Pancreas (tissue), 10 donors: Measurements from ENCODE around the gene PANK2. TPM values are rescaled to one million over a fixed set of nuclear protein-coding genes. Genes with fewer than 3 reads are reported as not detected.
"Not testable (repeated sequence)": the region's sequence is repeated elsewhere in the genome, so short reads cannot be mapped to it uniquely, and the experiment has no call there.

Experiments used
- ATAC-seq, 4 donors: fragments of 200-7000 bp; cut with Tn5 transposase; one replicate each; pipeline versions ENCODE4 v1.8.0 to v1.9.1; 2020; ENCODE audit warnings: mild to moderate bottlenecking in 4 of 4, moderate library complexity in 4 of 4
- DNase-seq, 6 donors: peaks; one replicate each; pipeline ENCODE4 v3.0.0-alpha.2; 2020
- FAIRE-seq: peaks from 2 replicates; lab custom pipeline; 2012; peaks lifted over from hg19 to GRCh38; lab: Jason Lieb, UNC
- H3K27ac ChIP-seq, 4 donors: fragments of 200-600 bp; sonication (generic); 1 replicate in 3 of 4; 2 replicates in 1 of 4; pipeline versions ENCODE4 v1.5.0 to v1.8.0; 2020
- H3K27me3 ChIP-seq, 4 donors: fragments of 200-600 bp; one replicate each; pipeline ENCODE4 v1.8.0; 2021
- H3K36me3 ChIP-seq, 3 donors: fragments of 200-600 bp; sonication (generic) in 1 of 3; one replicate each; pipeline versions ENCODE4 v1.5.0 to v1.8.0; 2020 to 2021
- H3K4me1 ChIP-seq, 3 donors: fragments of 200-600 bp; one replicate each; pipeline ENCODE4 v1.8.0; 2021
- H3K4me3 ChIP-seq, 4 donors: fragments of 200-600 bp; sonication (generic) in 2 of 4; one replicate each; pipeline versions ENCODE4 v1.5.0 to v1.8.0; 2020 to 2021
- H3K9me3 ChIP-seq, 4 donors: fragments of 200-600 bp; one replicate each; pipeline ENCODE4 v1.8.0; 2021
- CTCF ChIP-seq, 4 donors: fragments of 200-600 bp; sonication (generic) in 3 of 4; IDR thresholded peaks; one replicate each; pipeline versions ENCODE4 v1.5.0 to v1.8.0; 2021; ENCODE audit warnings: antibody characterized with exemption in 4 of 4
- WGBS, 2 donors: extraction: QIAGEN DNeasy Blood & Tissue Kit; methylation state at CpG; one replicate each; pipeline ENCODE4 v1.1.7; 2013; 5-methylcytosine and 5-hydroxymethylcytosine counted together
- intact Hi-C, 3 donors: fragments of 100-400 bp; cut with DNase I; formaldehyde crosslinking; loops; one replicate each; pipeline versions ENCODE4 v1.11.1 to v1.14.2; 2022
- polyA plus RNA-seq, 2 donors: library from polyadenylated mRNA; stranded (reverse); fragments of 200-250 nt; gene quantifications; one replicate each; pipeline ENCODE4 v1.2.3, GENCODE V29; 2013
- total RNA-seq, 6 donors: library from RNA; stranded (reverse); fragmentation: NEBNext Ultra II Directional in 4 of 6; extraction: Animal tissue kit (Norgen Biotek cat#: 25700) in 4 of 6; gene quantifications; one replicate each; pipeline versions ENCODE4 v1.2.1 to v1.2.4, GENCODE V29; 2021 to 2023
- donor health status: healthy with polysubstance abuse.
- donor health status: DM: no; HTN: no; CAD: no; lungs with moderate emphysema.
- donor health status: DM: no; HTN: no; CAD: no.
- donor health status: control.
- donor health status: control.
- donor health status: Bipolar disorder and iron deficiency.
- donor health status: DM: yes; HTN: yes; CAD: no.
- donor health status: DM: no; HTN: no; CAD: no.
- donor health status: DM: no; HTN: no; CAD: no.
- donor health status: DM: yes; HTN: yes; CAD: no.

Gene PANK2
- total and polyA plus RNA-seq, 8 donors, result 10.1 to 23.4 (median 13.3) TPM

GRCh38 chr20:3902446-3902845 is 13.3 kb downstream of the PANK2 start:
- no peak overlapping the region for H3K4me3 ChIP-seq
- H3K36me3 ChIP-seq, result no peaks in the 10 kb centered on the region
- WGBS, 2 donors, result 96% methylated on average over 5 of the region's 5 CpGs
- no peaks in the 10 kb centered on the region for H3K9me3 ChIP-seq
- DNase-seq, result no peak
- no peaks in the 10 kb centered on the region for H3K27me3 ChIP-seq
- no peak for ATAC-seq
- no peak overlapping the region for H3K27ac ChIP-seq
- intact Hi-C loops, result no loop called here
- H3K4me1 ChIP-seq, result peaks cover 0 to 3% (median 3%) of the 10 kb centered on the region in 3 donors
- no peak for FAIRE-seq
- no peak for TF ChIP-seq CTCF (IDR thresholded peaks at IDR 0.05)

GRCh38 chr20:3904224-3904623 is 15.0 kb downstream of the PANK2 start:
- TF ChIP-seq CTCF (IDR thresholded peaks at IDR 0.05), result no peak
- Histone ChIP-seq H3K36me3 (peaks cover 0 to 8% (median 0%) of the 10 kb centered on the region in 3 donors), H3K4me1 (peaks cover 0 to 3% (median 3%) of the 10 kb centered on the region in 3 donors), H3K27ac (no peak overlapping the region), H3K4me3 (no peak overlapping the region), H3K9me3 (no peaks in the 10 kb centered on the region), H3K27me3 (no peaks in the 10 kb centered on the region)
- 45 to 46% methylated on average over 2 of the region's 2 CpGs for WGBS, 2 donors
- no peak for FAIRE-seq
- no peak for DNase-seq
- ATAC-seq, result no peak
- intact Hi-C loops, result no loop called here

DNA sequence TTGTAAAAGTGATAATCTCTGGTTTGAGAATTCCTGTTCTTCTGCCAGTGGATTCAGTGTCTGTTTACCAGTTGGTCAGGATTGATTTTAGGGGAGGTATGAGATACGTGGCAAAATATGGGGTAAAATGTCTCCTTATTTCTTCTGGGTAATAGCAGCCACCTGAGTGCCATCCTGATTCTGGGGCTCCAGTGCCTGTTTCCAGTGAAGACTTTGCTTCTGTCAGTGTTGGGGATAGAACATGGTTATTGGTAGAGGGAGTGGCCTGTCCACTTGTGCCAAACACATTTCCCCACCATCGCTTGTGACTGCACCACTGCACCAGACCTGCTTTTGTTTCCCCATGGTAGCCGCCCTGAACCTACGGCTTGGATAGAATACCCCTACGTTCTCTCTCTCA is 15.7 kb downstream of the PANK2 start:
- no peak overlapping the region for H3K27ac ChIP-seq
- H3K27me3 ChIP-seq, result no peaks in the 10 kb centered on the region
- DNase-seq (no peak), ATAC-seq (no peak), FAIRE-seq (no peak)
- intact Hi-C loops, result no loop called here
- H3K4me3 ChIP-seq, result no peak overlapping the region
- no peak for TF ChIP-seq CTCF (IDR thresholded peaks at IDR 0.05)
- WGBS, 2 donors, result 81% methylated on average over 5 of the region's 5 CpGs
- H3K4me1 ChIP-seq, result peaks cover 0 to 3% (median 3%) of the 10 kb centered on the region in 3 donors
- H3K36me3 ChIP-seq, result peaks cover 0 to 8% (median 0%) of the 10 kb centered on the region in 3 donors
- H3K9me3 ChIP-seq, result no peaks in the 10 kb centered on the region

GRCh38 chr20:3906744-3907721 is 17.8 kb downstream of the PANK2 start:
- H3K4me3 ChIP-seq, H3K9me3 ChIP-seq, FAIRE-seq, H3K4me1 ChIP-seq, H3K27me3 ChIP-seq, ATAC-seq, H3K27ac ChIP-seq, DNase-seq, intact Hi-C loops: not testable (repeated sequence)
- WGBS, 2 donors, result 92 to 93% methylated on average over 17 of the region's 17 CpGs
- peaks cover 0 to 14% (median 0%) of the 10 kb centered on the region in 3 donors for H3K36me3 ChIP-seq

- Histone ChIP-seq H3K27ac (no peak overlapping the region), H3K4me1 (peaks cover 0 to 3% (median 3%) of the 10 kb centered on the region in 3 donors), H3K27me3 (no peaks in the 10 kb centered on the region), H3K4me3 (no peak overlapping the region), H3K36me3 (peaks cover 0 to 19% (median 0%) of the 10 kb centered on the region in 3 donors), H3K9me3 (no peaks in the 10 kb centered on the region)
- TF ChIP-seq CTCF (IDR thresholded peaks at IDR 0.05), result no peak
- ATAC-seq (no peak), DNase-seq (no peak), FAIRE-seq (no peak)
- intact Hi-C loops, result no loop called here
- 79 to 94% methylated on average over 4 of the region's 4 CpGs for WGBS, 2 donors
These were observed 19.5 kb downstream of the PANK2 start for GRCh38 chr20:3908667-3909066.
